Urothelium cell line (cell line): ENCODE data around the gene AVPR2.

Experiments used
- DNase-seq: peaks from one replicate; pipeline ENCODE4 v3.0.0; 2011; ENCODE audit warnings: low spot score, mixed read lengths
- FAIRE-seq: peaks from 2 replicates; lab custom pipeline; 2011; peaks lifted over from hg19 to GRCh38; lab: Jason Lieb, UNC

The AVPR2 gene

DNA sequence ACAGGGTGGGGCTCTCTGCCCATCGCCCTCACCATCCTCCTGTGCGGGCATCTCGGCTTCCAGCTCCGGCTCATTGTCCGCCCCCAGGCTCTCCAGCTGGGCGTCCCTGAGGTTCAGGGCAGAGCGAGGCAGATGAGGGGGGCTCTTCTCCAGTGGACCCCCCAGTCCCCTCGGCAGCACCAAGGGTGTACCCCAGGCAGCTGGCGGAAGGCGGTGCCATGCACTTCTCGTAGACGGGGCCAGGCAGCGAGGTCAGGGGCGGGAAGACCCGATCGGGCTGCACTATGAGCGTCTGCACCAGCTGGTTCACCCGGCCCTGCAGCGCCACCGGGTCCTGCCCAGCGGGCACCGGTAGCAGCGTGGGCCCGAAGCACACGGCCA, 5.5 kb downstream of the AVPR2 start:
- FAIRE-seq (no peak), DNase-seq (no peak)

DNA sequence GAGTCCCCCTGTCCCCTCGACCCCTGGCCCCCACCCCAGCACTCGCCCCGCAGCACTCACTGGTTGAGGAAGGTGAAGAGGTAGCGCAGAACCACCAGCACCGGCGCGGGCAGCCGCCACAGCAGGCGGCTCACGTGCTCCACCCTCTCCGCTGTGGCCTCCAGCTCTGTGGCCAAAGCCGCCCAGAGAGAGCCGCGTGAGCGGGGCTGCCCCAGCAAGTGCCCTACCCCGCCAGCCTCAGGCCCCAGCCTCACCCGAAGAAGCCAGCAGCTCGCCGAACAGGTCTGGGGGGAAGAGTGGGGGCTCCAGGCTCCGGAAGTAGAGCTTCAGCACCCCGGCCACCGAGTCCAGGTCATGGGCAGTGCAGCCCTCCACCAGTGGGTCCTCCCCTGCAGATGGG, 6.0 kb downstream of the AVPR2 start:
- FAIRE-seq: no peak
- no peak for DNase-seq

DNA sequence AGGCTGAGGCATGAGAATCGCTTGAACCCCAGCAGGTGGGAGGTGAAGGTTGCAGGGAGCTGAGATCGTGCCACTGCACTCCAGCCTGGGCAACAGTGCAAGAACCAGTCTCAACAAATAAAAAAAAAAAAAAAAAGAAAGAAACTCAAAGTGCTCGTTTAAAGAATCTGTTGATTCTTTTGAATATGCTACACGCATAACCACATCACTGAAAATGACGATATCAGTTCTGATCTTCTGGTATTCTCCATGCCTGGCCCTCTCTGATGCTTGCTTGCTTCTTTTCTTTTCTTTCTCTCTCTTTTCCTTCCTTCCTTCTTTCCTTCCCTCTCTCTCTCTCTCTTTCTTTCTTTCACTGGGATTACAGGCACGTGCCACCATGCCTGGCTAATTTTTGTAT, 7.3 kb downstream of the AVPR2 start:
- no peak for DNase-seq
- FAIRE-seq: no peak

DNA sequence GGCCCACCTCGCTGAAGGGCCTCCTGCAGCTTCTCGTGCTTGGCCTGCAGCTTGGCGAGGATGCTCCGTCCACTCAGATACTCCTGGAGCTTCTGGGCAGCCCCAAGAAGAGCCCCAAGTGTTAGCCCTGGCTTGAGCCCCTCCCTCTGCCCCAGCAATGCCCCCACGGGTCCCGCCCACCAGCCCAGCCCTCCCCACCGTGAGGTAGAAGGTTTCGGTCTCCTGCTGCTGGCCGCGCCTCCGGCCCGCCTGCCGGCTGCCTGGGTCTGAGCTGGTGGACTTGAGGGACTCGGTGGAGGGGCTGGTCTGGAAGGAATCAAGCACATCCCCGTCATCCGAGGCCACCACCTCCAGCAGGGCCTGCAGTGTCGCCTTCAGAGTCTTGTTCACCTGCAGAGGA, 8.7 kb downstream of the AVPR2 start:
- DNase-seq (no peak), FAIRE-seq (no peak)

DNA sequence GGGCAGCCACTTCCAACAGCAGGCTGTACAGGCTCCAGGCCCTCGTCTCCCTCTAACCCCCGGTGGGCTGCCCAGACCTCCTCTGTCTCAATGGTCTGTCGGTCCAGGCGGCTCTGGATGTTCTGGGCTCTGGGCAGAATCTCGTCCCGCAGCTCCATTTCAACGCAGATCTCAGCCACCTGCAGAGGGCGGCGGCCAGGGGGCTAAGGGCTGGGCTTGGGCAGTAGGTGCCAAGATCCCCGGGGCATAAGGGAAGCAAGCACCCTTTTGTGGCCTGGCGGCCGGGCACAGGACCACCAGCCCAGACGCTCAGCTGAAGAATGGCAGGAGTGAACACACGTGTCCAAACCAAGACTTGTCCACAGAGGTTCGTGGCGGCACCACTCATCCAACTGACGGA, 9.2 kb downstream of the AVPR2 start:
- DNase-seq: no peak
- FAIRE-seq: no peak

DNA sequence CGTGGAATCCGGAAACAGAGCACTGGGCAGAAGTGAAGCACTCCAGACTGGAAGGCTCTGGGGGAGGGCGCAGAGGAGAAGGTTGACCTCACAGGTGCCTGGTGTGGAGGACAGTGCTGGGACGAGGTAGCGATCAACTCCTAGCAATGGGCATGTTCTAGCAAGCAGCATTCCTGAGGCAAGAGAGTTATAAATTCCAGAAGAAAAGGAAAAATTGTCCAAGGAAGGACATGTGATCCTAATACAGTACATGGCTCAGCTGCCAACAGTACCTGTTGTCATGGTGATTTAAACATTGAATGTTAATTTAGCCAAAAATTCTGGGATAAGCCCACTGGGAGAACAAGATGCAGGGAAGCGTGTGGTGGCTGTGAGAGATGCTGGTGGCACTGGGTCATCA, 13.4 kb downstream of the AVPR2 start:
- FAIRE-seq: no peak
- DNase-seq: no peak

DNA sequence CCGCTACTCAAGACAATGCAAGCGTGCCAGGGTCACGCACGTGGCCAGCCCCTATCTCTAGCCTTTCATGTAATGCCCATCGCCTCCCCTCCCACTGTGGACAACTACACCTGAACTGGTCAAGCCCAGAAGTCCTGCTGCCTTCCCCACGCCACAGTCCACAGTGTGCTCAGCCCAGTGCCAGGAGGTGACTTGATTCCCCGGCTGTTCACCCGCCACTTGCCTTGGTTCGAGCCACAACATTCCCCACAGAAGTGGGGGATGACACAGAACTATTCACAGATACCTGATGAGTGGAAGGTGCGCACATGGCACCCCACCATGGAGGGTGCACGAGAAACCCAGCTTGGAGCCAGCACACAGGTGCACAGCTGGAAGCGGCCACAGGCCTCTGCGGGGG, 14.8 kb downstream of the AVPR2 start:
- DNase-seq (no peak), FAIRE-seq (peak; percentile 35)

DNA sequence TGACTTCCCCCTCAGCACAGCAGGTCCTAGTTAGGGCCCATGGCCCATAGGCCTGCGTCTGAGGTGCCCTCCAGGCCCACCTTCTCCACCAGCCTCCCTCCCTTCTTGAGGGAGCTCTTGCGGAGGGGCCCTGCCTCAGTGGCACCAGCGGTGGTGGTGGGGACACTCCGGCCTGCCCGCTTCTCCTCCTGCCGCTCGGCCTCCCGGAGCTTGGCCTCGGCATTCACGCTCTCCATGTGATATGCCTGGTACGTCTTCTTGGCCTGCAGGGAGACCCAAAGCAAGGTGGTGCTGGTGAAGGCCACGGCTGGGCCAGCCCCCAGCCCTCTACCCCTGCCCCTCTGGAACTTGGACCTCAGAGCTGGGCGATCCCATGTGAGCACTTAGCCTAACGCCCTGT, 16.1 kb downstream of the AVPR2 start:
- no peak for FAIRE-seq
- DNase-seq: no peak

DNA sequence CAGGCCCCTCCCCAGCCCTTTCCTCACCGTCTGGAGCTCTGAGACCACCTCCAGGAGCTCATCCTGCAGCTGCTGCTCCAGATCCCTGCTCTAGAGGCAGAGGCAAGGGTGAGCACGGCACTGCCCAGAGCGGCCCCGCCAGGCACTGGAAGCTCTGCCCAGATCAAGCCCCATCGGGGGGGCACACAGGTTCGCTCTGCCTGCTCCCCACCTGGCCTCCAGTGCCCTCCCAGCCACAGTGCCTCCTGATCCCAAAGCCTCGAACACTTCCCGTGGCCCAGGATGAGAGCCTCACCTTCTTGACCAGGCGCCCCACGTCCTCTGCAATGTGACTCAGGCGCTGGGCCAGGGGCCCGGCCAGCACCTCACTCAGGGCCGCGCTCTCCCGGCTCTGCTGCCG, 16.6 kb downstream of the AVPR2 start:
- FAIRE-seq: no peak
- DNase-seq: no peak

DNA sequence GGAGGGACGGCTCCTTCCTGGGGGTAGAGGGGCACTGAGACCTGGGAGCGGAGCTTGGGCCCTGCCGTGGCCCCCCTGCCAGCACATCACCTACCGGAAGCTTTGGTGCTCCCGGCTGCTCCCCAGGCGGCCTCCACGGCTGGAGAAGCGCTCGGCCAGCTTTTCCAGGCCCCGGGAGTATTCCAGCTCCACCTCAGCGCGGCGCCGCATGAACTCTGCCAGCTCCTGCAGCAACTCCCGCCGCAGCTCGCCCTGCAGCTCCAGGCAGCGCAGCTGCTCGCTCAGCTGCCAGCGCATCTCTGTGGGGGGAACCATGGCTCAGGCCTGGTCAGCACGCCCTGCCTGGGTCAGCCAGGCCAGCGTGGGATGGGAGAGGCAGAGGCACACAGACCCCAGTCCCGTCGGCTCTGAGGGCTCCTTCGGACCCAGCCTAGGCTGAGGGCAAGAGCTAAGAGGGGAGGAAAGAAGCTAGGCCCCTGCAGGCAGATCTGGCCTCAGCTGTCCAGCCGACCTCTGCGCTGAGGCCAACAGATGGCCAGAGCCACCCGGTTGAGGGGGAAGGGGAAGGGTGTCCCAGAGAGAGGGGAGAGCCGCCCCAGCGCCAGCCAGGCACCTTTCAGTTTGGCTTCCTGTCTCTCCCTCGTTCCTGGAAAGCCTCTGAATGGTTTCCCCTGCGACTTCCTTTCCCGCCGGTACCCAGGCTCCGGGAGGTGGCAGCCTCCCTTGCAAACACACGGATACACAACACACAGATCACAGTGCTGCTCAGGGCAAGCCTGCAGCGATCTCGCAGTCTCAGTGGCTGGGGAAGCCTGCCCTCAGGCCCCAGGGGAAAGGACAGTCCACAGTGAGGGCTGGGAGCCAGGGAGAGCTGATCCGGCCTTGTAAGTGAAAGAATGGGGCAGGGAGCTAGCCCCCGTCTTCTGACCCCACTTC, 17.3 kb downstream of the AVPR2 start:
- FAIRE-seq (no peak), DNase-seq (no peak)

DNA sequence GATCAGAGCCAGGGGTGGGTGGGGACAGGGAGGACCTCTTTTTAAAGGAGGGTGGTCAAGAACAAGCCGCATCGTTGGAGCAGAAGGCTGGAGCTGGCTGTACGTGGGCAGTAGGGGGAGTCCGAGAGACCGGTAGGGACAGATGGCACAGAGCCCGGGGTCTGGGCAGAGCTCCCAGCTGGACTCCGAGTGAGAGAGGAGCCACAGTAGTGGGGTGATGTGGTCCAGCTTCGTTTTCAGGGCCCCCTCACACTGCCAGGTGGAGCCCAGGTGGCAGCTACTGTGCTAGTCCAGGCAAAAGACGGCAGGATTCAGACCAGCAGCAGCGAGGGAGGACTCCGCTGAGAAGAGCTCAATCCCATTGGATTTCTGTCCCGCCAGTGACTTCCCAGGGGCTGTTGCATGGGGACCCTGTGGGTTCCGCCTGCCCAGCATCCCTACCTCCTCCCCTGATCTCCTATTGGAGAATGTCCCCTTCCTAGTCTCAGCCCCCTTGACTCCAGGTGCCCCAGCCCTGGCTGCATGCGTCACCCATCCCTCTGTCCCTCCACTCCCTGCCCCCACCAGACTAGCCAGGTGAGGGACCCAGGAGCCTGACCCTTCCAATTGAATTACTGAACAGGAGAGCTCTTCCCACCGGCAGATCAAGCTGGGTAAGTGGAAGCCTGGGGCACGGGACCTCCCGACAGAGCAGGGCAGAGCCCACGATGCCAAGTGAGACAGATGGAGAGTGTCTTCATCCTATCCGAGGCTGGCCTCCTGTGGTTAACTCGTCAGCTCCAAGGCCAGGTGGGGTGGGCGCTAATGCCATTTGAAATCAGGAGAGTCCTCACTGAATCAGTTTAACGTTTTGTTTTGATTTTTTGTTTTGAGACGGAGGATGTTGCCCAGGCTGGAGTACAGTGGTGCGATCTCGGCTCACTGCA, 18.7 kb downstream of the AVPR2 start:
- FAIRE-seq (no peak), DNase-seq (peak; percentile 64)

DNA sequence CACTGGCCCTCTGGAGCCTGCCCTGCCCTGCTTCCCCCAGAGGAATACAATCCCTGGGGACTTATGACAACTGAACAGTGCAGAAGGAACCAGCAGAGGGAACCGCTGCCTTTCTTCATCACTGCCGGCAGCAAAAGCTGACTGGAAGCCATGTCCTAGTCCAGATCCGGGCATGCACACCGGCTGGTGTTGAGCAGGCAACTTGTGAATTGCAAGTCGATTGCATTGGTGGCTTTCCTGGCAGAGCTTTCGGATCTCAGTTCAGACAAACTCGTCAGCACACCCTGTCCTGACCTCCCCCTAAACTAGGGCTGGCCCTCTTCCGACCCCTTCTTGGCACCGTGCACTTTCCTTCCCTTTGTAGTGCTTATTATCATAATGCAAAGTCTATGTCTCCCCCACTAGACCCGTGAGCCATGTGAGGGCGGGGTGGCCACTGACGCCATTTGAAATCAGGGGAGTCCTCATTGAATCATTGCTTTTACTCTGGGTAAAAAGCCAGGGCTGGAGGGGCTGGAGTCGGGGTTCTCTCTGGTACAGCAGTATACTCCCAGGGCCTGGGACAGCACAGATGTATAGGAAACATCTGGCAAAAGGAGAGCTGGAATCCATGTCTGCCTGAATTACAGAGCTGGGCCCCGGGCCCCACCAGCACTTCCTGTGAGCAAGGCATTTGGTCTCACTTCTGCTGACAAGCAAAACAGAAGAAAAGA, 19.8 kb downstream of the AVPR2 start:
- FAIRE-seq (no peak), DNase-seq (no peak)

DNA sequence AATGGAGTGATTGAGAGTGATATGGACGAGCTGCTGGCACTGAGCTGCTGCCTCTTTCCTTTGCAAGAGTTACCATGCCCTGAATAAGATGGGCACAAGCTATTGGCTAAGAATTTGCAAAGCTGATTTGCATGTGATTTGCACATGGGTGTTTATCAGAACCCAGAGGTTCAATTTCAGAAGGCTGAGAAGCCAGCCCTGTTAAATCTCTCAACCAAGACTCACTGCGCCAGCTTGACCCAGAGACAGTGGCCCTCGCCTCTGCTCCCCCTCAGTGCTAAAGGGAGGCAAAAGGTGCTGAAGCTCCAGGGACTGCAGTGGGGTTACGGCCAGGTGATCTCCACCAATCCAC, 20.9 kb downstream of the AVPR2 start:
- no peak for FAIRE-seq
- no peak for DNase-seq

DNA sequence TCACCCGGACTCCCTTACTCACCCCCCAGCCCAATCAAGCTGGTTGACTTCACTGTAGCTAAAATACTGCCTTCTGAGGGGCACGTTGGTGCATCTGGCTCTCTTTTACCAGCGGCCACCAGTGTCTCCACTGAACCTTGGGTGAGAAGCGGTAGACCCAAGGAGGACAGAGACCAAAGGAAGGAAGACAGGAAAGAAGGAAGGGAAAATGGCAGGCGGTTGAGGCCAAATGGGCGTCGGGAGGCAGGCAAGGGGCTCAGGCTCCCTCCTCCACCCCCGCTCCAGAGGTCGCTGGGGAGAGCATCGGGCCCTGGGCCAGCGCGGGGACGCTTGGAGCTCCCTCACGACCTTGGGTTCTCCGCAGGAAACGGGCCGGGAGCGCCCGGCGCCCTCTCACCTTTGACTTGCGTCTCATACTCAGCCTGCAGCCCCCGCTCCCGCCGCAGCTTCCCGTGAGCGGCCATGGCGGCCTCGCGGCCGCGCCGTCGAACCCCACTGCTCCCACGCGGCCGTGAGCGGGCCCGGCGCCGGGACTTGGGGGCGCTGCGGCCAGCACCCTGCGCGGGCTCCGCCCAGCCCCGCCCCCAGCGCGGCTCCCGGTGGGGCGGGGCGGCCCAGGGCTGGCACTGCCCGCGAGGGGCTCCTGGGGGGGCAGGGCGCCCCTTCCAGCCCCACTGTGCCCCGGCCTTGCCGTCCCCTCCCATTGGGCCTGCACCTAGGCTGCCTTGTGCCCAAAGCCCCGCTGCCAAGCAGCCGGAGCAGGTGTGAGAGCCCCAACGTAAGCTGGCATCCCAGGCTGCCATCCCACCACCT, 21.5 kb downstream of the AVPR2 start, which contains the start of gene ARHGAP4:
Gene ARHGAP4 (minus strand): TSS at position 526 of the 813 bp plus-strand sequence. CDS start 62 bp downstream, at position 464.
- FAIRE-seq (no peak), DNase-seq (no peak)

DNA sequence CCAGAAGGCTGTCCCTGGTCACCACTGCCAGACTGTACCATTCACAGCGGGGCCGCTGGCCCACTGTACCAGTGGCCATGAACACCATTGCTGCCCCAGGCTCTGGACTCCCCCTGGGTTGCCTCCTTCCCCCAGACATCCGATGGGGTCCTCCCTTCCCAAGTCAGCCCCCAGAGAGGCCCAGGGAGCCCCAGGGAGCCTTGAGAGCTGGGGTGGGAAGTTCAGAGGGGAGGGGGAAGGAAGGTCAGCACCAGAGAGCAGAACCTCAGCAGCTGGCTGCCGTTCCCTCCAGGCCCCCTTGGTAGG, 22.0 kb downstream of the AVPR2 start:
- DNase-seq (no peak), FAIRE-seq (no peak)

DNA sequence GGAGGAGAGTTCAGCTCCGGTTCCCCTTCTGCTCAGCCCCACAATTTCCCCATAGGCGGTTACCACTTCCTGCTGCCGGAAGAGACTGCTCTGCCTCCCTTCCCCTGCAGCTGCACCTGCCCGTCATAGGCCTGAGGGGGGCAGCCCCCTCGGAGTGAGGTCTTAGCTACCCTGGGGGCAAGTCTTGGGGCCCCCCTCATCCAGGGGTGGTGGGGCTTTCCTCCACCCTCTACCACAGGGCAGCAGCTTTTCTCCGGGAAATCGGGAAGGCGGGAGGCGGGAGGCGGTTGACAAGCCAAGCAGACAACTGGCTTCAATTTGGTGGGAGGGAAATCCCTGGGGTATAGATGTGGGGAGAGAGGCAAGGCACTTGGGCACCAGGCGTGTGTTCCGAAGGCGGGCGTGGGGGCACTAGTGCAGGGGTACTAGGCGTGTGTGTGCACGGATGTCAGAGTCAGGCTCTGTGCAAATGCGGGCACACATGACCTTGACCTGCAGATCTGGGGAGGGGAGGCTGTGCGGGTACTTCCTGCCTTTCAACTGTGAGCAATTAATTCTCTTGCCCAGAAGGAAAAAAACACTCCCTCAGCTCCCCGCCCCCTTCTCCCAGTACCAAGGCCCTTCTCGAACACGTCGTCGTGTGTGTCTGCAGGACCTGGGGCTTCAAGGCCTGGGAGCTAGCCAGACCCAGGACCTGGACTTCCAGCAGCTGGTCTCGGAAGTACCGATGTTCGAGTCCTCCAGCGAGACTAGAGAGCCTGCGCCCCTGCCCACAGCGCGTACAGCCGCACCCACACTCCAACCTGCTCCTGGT, 22.6 kb downstream of the AVPR2 start:
- DNase-seq (peak; percentile 36), FAIRE-seq (no peak)

DNA sequence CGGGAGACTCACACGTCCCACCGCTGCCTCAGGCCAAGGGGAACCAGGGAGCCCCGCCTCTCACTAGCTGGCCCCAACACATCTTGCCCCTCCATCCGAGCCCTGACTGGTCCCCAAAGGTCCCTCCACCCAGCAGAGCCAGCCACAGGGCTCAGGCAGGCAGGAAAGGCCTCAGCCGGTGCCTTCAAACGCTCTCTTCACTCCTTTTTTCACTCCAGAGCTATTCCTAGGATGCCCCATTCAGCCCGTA, 23.1 kb downstream of the AVPR2 start:
- no peak for FAIRE-seq
- peak; percentile 11 for DNase-seq

DNA sequence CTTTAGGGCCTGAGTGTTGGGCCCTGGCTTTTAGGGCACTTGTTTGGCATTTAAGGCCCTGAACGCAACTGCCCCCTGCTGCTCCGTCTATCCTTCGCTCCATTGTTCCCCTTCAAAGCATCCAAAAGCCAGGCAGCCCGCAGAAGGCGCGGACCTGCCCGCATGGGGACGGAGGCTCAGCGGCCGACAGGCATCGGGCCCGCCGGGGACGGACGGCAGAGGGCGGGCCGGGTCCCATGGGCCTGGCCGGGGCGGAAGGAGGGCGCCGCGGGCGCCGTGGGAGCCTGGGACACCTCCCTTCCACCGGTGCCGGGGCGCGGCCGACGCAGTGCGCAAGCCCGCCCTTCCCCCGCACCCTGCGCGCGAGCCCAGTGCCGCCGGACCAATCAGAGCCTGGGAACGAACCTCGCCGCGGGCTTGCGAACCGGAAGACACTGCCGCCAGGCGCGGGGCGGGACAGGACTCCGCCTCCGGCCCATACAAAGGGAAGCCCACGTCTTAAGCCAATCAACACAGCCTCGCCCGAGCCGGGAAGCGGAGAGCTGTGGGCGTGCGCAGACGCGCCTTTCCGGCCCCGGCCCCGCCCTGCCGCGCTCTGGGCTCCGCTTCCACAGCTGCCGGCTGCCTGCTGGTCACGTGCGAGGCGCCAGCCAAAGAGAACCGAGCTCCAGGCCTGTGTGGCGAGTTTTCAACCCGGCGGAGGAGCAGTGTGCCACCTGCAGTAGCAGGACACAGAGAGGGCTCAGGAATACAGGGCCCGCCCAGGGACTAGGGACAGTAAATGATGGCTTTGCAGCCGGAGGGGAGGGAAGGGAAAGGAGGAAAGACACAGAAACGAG, 23.7 kb downstream of the AVPR2 start:
- FAIRE-seq: no peak
- peak; percentile 96 for DNase-seq

DNA sequence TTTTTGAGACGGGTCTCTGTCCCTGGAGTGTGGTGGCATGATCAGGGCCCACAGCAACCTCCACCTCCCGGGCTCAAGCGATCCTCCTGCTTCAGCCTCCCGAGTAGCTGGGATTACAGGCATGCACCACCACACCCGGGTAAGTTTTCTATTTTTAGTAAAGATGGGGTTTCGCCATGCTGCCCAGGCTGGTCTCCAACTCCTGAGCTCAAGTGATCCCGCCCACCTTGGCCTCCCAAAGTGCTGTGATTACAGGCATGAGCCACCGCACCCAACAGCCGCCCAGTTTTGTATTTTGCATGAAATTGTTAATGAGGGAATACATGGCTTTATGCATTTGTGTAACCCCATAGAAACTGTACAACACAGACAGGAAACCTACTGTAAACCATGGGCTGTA, 24.4 kb downstream of the AVPR2 start:
- no peak for FAIRE-seq
- no peak for DNase-seq
